IPS DF 6.9 (cell line): ENCODE data around the gene EMILIN2.
"Not testable (repeated sequence)": the region's sequence is repeated elsewhere in the genome, so short reads cannot be mapped to it uniquely, and the experiment has no call there.

ENCODE experiments used
- DNase-seq: peaks from one replicate; pipeline ENCODE4 v3.0.0-alpha.2; 2013; ENCODE audit warnings: low read depth, low spot score
- H3K27ac ChIP-seq: one replicate; pipeline ENCODE4 v1.5.1; 2013; ENCODE audit warnings: low read length, control low read depth
- H3K27me3 ChIP-seq: 2 replicates; pipeline ENCODE4 v1.6.1; 2013; ENCODE audit warnings: mild to moderate bottlenecking, low read length; ENCODE audit not compliant: control insufficient read depth, insufficient read depth
- H3K36me3 ChIP-seq: 2 replicates; pipeline ENCODE4 v1.6.1; 2013; ENCODE audit warnings: low read length; ENCODE audit not compliant: control insufficient read depth, insufficient read depth
- H3K4me1 ChIP-seq: 2 replicates; pipeline ENCODE4 v1.6.1; 2013; ENCODE audit warnings: low read length; ENCODE audit not compliant: control insufficient read depth, insufficient read depth
- H3K4me3 ChIP-seq: 2 replicates; pipeline ENCODE4 v1.5.1; 2013; ENCODE audit warnings: mild to moderate bottlenecking, low read length
- H3K9me3 ChIP-seq: 2 replicates; pipeline ENCODE4 v1.6.1; 2013; ENCODE audit warnings: low read length, inconsistent platforms; ENCODE audit not compliant: control insufficient read depth, insufficient read depth
- WGBS: extraction: QIAGEN DNeasy Blood & Tissue Kit; methylation state at CpG from one replicate; pipeline ENCODE4 v1.1.7; 2013; ENCODE audit warnings: mixed read lengths, missing lambda C conversion rate; ENCODE audit not compliant: insufficient read length, insufficient coverage; 5-methylcytosine and 5-hydroxymethylcytosine counted together

EMILIN2 gene

GRCh38 chr18:2846636-2847316, at the start of gene EMILIN2:
EMILIN2 (plus strand) TSS chr18:2847006; CDS start chr18:2847189, 183 bp downstream.
- H3K27me3 ChIP-seq, result peaks cover 26% of the 10 kb centered on the region
- H3K27ac ChIP-seq, result no peak within 1 kb of the TSS
- no peaks in the 10 kb centered on the region for H3K36me3 ChIP-seq
- peak within 1 kb of the TSS; percentile 69; the same call in 1 of the 2 replicates for H3K4me3 ChIP-seq
- DNase-seq, result no peak
- peaks cover 2% of the 10 kb centered on the region; the same call in 1 of the 2 replicates for H3K4me1 ChIP-seq
- WGBS, result no CpG with 5 or more reads among the region's 80 CpGs
- no peaks in the 10 kb centered on the region for H3K9me3 ChIP-seq

- H3K27ac ChIP-seq, result no peak overlapping the region
- H3K27me3 ChIP-seq, result no peaks in the 10 kb centered on the region
- H3K4me3 ChIP-seq, result no peak overlapping the region
- DNase-seq, result no peak
- H3K36me3 ChIP-seq, result peaks cover 3% of the 10 kb centered on the region; the same call in 1 of the 2 replicates
- no peaks in the 10 kb centered on the region for H3K4me1 ChIP-seq
- WGBS, result no CpG with 5 or more reads among the region's 1 CpG
- no peaks in the 10 kb centered on the region for H3K9me3 ChIP-seq
Measured at GRCh38 chr18:2797951-2798350, 48.9 kb upstream of the EMILIN2 start.

- Histone ChIP-seq H3K36me3 (peaks cover 3% of the 10 kb centered on the region; the same call in 1 of the 2 replicates), H3K4me3 (no peak overlapping the region), H3K4me1 (no peaks in the 10 kb centered on the region), H3K27me3 (no peaks in the 10 kb centered on the region), H3K9me3 (no peaks in the 10 kb centered on the region), H3K27ac (no peak overlapping the region)
- DNase-seq, result no peak
- WGBS, result no CpG with 5 or more reads among the region's 2 CpGs
Measured at GRCh38 chr18:2799369-2799768, 47.4 kb upstream of the EMILIN2 start.

- no CpG with 5 or more reads among the region's 8 CpGs for WGBS
- H3K36me3 ChIP-seq, result peaks cover 3% of the 10 kb centered on the region; the same call in 1 of the 2 replicates
- H3K9me3 ChIP-seq, result no peaks in the 10 kb centered on the region
- no peak overlapping the region for H3K4me3 ChIP-seq
- no peak overlapping the region for H3K27ac ChIP-seq
- H3K27me3 ChIP-seq, result no peaks in the 10 kb centered on the region
- DNase-seq, result no peak
- H3K4me1 ChIP-seq, result no peaks in the 10 kb centered on the region
Measured at GRCh38 chr18:2805970-2806943, 40.5 kb upstream of the EMILIN2 start.

- not testable (repeated sequence) for DNase-seq, H3K9me3 ChIP-seq, H3K27me3 ChIP-seq, H3K4me3 ChIP-seq, H3K4me1 ChIP-seq, H3K27ac ChIP-seq, H3K36me3 ChIP-seq
- no CpG with 5 or more reads among the region's 2 CpGs for WGBS
Measured at GRCh38 chr18:2808640-2809039, 38.2 kb upstream of the EMILIN2 start.

- DNase-seq, H3K9me3 ChIP-seq, H3K27me3 ChIP-seq, H3K4me3 ChIP-seq, H3K36me3 ChIP-seq, H3K4me1 ChIP-seq, H3K27ac ChIP-seq: not testable (repeated sequence)
- WGBS, result no CpG with 5 or more reads among the region's 6 CpGs
Measured at GRCh38 chr18:2809666-2810183, 37.1 kb upstream of the EMILIN2 start.

- Histone ChIP-seq H3K4me1 (no peaks in the 10 kb centered on the region), H3K27me3 (no peaks in the 10 kb centered on the region), H3K9me3 (no peaks in the 10 kb centered on the region), H3K4me3 (no peak overlapping the region), H3K36me3 (no peaks in the 10 kb centered on the region), H3K27ac (no peak overlapping the region)
- no peak for DNase-seq
- no CpG with 5 or more reads among the region's 1 CpG for WGBS
Measured at GRCh38 chr18:2811416-2811815, 35.4 kb upstream of the EMILIN2 start.

GRCh38 chr18:2814928-2815327, 31.9 kb upstream of the EMILIN2 start:
- Histone ChIP-seq H3K27ac (no peak overlapping the region), H3K36me3 (no peaks in the 10 kb centered on the region), H3K27me3 (no peaks in the 10 kb centered on the region), H3K4me1 (no peaks in the 10 kb centered on the region), H3K9me3 (no peaks in the 10 kb centered on the region), H3K4me3 (no peak overlapping the region)
- no CpG with 5 or more reads among the region's 2 CpGs for WGBS
- no peak for DNase-seq

GRCh38 chr18:2818281-2818680, 28.5 kb upstream of the EMILIN2 start:
- Histone ChIP-seq H3K27ac (no peak overlapping the region), H3K36me3 (no peaks in the 10 kb centered on the region), H3K27me3 (no peaks in the 10 kb centered on the region), H3K4me3 (no peak overlapping the region), H3K4me1 (no peaks in the 10 kb centered on the region), H3K9me3 (peaks cover 1% of the 10 kb centered on the region; the same call in 1 of the 2 replicates)
- DNase-seq, result no peak

- no peaks in the 10 kb centered on the region for H3K36me3 ChIP-seq
- WGBS, result no CpG with 5 or more reads among the region's 2 CpGs
- no peaks in the 10 kb centered on the region for H3K4me1 ChIP-seq
- no peak overlapping the region for H3K27ac ChIP-seq
- H3K27me3 ChIP-seq, result no peaks in the 10 kb centered on the region
- DNase-seq, result no peak
- H3K4me3 ChIP-seq, result no peak overlapping the region
- H3K9me3 ChIP-seq, result peaks cover 1% of the 10 kb centered on the region; the same call in 1 of the 2 replicates
Measured at GRCh38 chr18:2821695-2822094, 25.1 kb upstream of the EMILIN2 start.
